ENCODE data around the gene GPC5. TPM values are rescaled to one million over a fixed set of nuclear protein-coding genes. Genes with fewer than 3 reads are reported as not detected.

Gene GPC5
- total RNA-seq, 2 experiments from 2014 or later, result 2.4 TPM; not detected in 1

GRCh38 chr13:92164822-92165221 is 766.4 kb downstream of the GPC5 start:
- ChIA-PET POLR2A (interaction anchor here (0.6 kb wide), 1 partner anchor 450 kb away, joined by 3 read pairs; no protein-coding TSS in a partner anchor), CTCF (ENCODE audit: unreplicated experiment) (no interaction called here)
- no peak for TF ChIP-seq EZH2phosphoT487 (IDR thresholded peaks at IDR 0.05; ENCODE audit: borderline replicate concordance, low read depth, low read length)
- TF ChIP-seq, protein P1, sequence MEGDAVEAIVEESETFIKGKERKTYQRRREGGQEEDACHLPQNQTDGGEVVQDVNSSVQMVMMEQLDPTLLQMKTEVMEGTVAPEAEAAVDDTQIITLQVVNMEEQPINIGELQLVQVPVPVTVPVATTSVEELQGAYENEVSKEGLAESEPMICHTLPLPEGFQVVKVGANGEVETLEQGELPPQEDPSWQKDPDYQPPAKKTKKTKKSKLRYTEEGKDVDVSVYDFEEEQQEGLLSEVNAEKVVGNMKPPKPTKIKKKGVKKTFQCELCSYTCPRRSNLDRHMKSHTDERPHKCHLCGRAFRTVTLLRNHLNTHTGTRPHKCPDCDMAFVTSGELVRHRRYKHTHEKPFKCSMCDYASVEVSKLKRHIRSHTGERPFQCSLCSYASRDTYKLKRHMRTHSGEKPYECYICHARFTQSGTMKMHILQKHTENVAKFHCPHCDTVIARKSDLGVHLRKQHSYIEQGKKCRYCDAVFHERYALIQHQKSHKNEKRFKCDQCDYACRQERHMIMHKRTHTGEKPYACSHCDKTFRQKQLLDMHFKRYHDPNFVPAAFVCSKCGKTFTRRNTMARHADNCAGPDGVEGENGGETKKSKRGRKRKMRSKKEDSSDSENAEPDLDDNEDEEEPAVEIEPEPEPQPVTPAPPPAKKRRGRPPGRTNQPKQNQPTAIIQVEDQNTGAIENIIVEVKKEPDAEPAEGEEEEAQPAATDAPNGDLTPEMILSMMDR (conservative IDR thresholded peaks at IDR 0.05; ENCODE audit: low read length), result no peak
- no TSS peak for BruUV-seq (replicated peaks)
- Histone ChIP-seq H3K9me3 (ENCODE audit: low read length) (no peaks in the 10 kb centered on the region), H3K27ac (ENCODE audit: low read depth, low read length, poor library complexity, severe bottlenecking) (no peak overlapping the region), H3K4me2 (ENCODE audit: low read length) (no peak overlapping the region), H3K9me2 (ENCODE audit: insufficient read depth, low read length) (peaks cover 4% of the 10 kb centered on the region; the same call in 1 of the 2 replicates), H3K4me1 (ENCODE audit: insufficient read depth, low read length, poor library complexity, severe bottlenecking) (no peaks in the 10 kb centered on the region), H2AFZ (ENCODE audit: low read length) (no peak overlapping the region), H3K4me3 (ENCODE audit: low read depth, low read length, poor library complexity, severe bottlenecking) (no peak overlapping the region), H3K36me3 (ENCODE audit: insufficient read depth, low read length) (no peaks in the 10 kb centered on the region), H4K20me1 (ENCODE audit: insufficient read depth, low read length) (no peaks in the 10 kb centered on the region), H3K79me2 (ENCODE audit: insufficient read depth, low read depth, low read length) (no peaks in the 10 kb centered on the region)
- intact Hi-C loops (cut with micrococcal nuclease; ENCODE audit: unreplicated experiment), result no loop called here
- no peak for DNase-seq (ENCODE audit: low spot score)

DNA sequence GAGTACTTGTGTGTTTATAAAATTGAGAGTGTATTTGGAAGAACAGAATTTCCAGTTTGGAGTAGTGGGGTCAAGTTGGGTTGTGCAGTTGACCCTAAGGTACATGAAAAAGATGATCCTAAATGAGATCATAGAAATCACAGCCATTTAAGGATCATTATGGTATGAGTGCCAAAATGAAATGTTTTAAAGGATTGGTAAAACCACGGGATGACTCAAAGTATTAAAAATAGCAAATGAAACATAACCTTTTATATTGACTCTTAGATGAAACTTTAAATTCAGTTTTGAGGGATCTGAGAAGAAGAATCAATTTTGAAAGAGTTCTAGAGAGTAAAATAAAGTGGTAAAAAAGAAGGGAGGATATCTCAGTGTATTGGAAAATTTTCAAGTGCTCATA is 773.8 kb downstream of the GPC5 start:
- BruUV-seq (replicated peaks), result no TSS peak
- Histone ChIP-seq H2AFZ (ENCODE audit: low read length) (no peak overlapping the region), H4K20me1 (ENCODE audit: insufficient read depth, low read length) (no peaks in the 10 kb centered on the region), H3K36me3 (ENCODE audit: insufficient read depth, low read length) (no peaks in the 10 kb centered on the region), H3K4me2 (ENCODE audit: low read length) (no peak overlapping the region), H3K9me2 (ENCODE audit: insufficient read depth, low read length) (no peaks in the 10 kb centered on the region), H3K27ac (ENCODE audit: low read depth, low read length, poor library complexity, severe bottlenecking) (no peak overlapping the region), H3K9me3 (ENCODE audit: low read length) (no peaks in the 10 kb centered on the region), H3K79me2 (ENCODE audit: insufficient read depth, low read depth, low read length) (no peaks in the 10 kb centered on the region), H3K4me1 (ENCODE audit: insufficient read depth, low read length, poor library complexity, severe bottlenecking) (no peaks in the 10 kb centered on the region), H3K4me3 (ENCODE audit: low read depth, low read length, poor library complexity, severe bottlenecking) (no peak overlapping the region)
- ChIA-PET POLR2A (interaction anchor here (0.6 to 1.3 kb wide), 5 partner anchors 8 to 1570 kb away, joined by 3 to 7 read pairs (median 3); no protein-coding TSS in a partner anchor), CTCF (ENCODE audit: unreplicated experiment) (no interaction called here)
- no peak for DNase-seq (ENCODE audit: low spot score)
- no peak for TF ChIP-seq EZH2phosphoT487 (IDR thresholded peaks at IDR 0.05; ENCODE audit: borderline replicate concordance, low read depth, low read length)
- TF ChIP-seq, protein P1 (conservative IDR thresholded peaks at IDR 0.05; ENCODE audit: low read length), result no peak
- intact Hi-C loops (cut with micrococcal nuclease; ENCODE audit: unreplicated experiment), result no loop called here

GRCh38 chr13:92173254-92173653 is 774.8 kb downstream of the GPC5 start:
- no TSS peak for BruUV-seq (replicated peaks)
- CTCF ChIA-PET (ENCODE audit: unreplicated experiment), result no interaction called here
- intact Hi-C loops (cut with micrococcal nuclease; ENCODE audit: unreplicated experiment), result no loop called here
- H3K4me2 ChIP-seq (ENCODE audit: low read length), result no peak overlapping the region
- no peaks in the 10 kb centered on the region for H3K9me2 ChIP-seq (ENCODE audit: insufficient read depth, low read length)
- H3K9me3 ChIP-seq (ENCODE audit: low read length), result no peaks in the 10 kb centered on the region
- no peak overlapping the region for H3K27ac ChIP-seq (ENCODE audit: low read depth, low read length, poor library complexity, severe bottlenecking)
- no peak overlapping the region for H3K4me3 ChIP-seq (ENCODE audit: low read depth, low read length, poor library complexity, severe bottlenecking)
- H2AFZ ChIP-seq (ENCODE audit: low read length), result no peak overlapping the region
- no peak for DNase-seq (ENCODE audit: low spot score)
- no peaks in the 10 kb centered on the region for H3K79me2 ChIP-seq (ENCODE audit: insufficient read depth, low read depth, low read length)
- POLR2A ChIA-PET, result interaction anchor here (0.8 to 1.0 kb wide), 2 partner anchors 22 to 40 kb away, joined by 3 read pairs; no protein-coding TSS in a partner anchor
- H4K20me1 ChIP-seq (ENCODE audit: insufficient read depth, low read length), result no peaks in the 10 kb centered on the region
- H3K4me1 ChIP-seq (ENCODE audit: insufficient read depth, low read length, poor library complexity, severe bottlenecking), result no peaks in the 10 kb centered on the region
- no peak for TF ChIP-seq EZH2phosphoT487 (IDR thresholded peaks at IDR 0.05; ENCODE audit: borderline replicate concordance, low read depth, low read length)
- TF ChIP-seq, protein P1 (conservative IDR thresholded peaks at IDR 0.05; ENCODE audit: low read length), result no peak
- no peaks in the 10 kb centered on the region for H3K36me3 ChIP-seq (ENCODE audit: insufficient read depth, low read length)

Measured in OCI-LY7 (cell line).